ENCODE results near the gene OPCML. TPM values are rescaled to one million over a fixed set of nuclear protein-coding genes. Genes with fewer than 3 reads are reported as not detected.

Gene OPCML
- total RNA-seq, 3 donors from 2014 or later: not detected

DNA sequence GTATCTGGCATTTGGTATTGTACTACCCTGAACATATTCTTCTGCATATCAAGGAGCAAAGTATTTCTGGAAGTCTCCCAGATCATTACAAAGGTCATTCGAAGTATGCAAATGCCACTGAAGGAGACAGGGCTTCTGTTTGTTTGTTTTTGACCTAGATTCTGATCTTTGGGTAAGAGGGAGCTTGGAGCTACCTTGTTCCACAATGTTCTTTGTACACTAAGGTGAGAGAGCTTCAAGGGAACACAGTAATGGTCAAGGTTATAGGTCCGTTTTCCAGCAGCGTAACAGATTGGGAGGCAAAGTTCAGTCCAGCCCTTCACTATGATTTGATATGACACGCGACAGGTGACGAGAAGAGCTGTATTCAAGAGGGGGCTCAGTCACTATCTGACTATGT, 10.0 kb downstream of the OPCML start:
- H3K27me3 Mint-ChIP-seq (ENCODE audit: low read depth): peaks cover 2% of the 10 kb centered on the region
- no peak for ATAC-seq
- DNase-seq: no peak
- no peak overlapping the region for H3K4me3 Mint-ChIP-seq
- no peaks in the 10 kb centered on the region for H3K36me3 Mint-ChIP-seq (ENCODE audit: insufficient read depth)
- H3K4me1 Mint-ChIP-seq (ENCODE audit: low read depth): no peaks in the 10 kb centered on the region
- H3K9me3 Mint-ChIP-seq: peaks cover 3% of the 10 kb centered on the region

DNA sequence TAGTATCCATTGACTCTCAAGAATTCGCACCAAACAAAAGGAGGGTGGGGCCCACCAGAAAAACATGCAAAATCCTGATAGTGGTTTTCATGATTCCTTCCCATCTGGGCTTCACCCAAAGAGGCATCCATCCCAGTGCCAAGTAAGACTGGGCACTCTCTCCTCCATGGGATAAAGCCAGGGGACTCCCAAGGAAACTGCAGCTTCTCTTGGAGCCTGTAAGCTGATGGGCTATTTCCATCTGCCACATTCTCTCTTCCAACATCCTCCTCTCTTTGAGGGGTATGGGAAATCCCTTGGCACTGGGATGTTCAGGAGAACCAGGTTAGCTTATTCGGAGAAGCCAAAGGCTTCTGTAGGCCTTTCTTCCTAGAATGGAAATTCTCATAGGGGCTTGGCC, 10.8 kb downstream of the OPCML start:
- no peak for ATAC-seq
- H3K9me3 Mint-ChIP-seq: peaks cover 3% of the 10 kb centered on the region
- no peak overlapping the region for H3K4me3 Mint-ChIP-seq

DNA sequence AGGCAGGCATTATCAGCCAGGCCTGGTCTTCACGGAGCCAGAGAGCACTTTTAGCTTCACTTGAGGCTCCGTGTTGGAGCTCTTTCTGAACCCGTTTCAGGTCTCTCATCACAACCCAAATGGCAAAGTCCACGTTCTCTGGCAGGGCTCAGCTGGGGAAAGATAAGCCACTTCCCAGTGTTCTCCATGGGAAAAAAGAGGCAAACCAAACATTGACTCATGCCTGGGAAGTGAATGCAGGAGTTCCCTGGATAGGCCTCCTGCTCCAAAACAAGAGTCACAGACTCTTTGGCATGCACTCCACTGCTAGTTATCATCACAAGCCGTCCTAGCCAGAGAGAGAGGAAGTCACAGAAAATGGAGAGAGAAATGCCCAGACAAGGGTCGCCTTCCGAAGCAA, 11.6 kb downstream of the OPCML start:
- Mint-ChIP-seq H3K9me3 (peaks cover 3% of the 10 kb centered on the region), H3K4me3 (no peak overlapping the region), H3K36me3 (ENCODE audit: insufficient read depth) (no peaks in the 10 kb centered on the region), H3K27me3 (ENCODE audit: low read depth) (peaks cover 2% of the 10 kb centered on the region), H3K4me1 (ENCODE audit: low read depth) (no peaks in the 10 kb centered on the region)
- DNase-seq: no peak
- ATAC-seq: no peak

More for the DNA sequence above, 10.8 kb downstream of the OPCML start:
- no peak for DNase-seq
- Mint-ChIP-seq H3K27me3 (ENCODE audit: low read depth) (peaks cover 2% of the 10 kb centered on the region), H3K36me3 (ENCODE audit: insufficient read depth) (no peaks in the 10 kb centered on the region), H3K4me1 (ENCODE audit: low read depth) (no peaks in the 10 kb centered on the region)

DNA sequence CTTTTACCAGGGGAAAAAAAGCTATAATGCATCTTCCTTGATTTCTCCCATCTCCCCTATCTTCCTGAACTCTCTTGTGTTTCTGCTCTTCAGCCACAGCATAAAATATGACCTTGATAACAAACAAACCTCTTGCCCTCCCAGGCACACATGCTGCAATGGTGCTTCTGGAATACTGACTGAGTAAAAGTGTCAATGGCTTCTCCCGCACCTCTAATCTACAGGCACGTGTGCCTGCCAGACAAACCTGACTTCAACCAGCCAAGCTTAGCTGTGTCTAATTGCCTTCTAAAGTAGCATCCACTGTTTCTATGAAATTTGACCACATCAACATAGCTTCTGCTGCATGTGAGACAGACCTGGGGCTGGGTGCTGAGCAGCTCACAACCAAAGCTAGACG, 12.7 kb downstream of the OPCML start:
- H3K9me3 Mint-ChIP-seq: peaks cover 3% of the 10 kb centered on the region
- no peaks in the 10 kb centered on the region for H3K36me3 Mint-ChIP-seq (ENCODE audit: insufficient read depth)
- no peak overlapping the region for H3K4me3 Mint-ChIP-seq
- no peak for DNase-seq
- no peaks in the 10 kb centered on the region for H3K4me1 Mint-ChIP-seq (ENCODE audit: low read depth)
- peaks cover 2% of the 10 kb centered on the region for H3K27me3 Mint-ChIP-seq (ENCODE audit: low read depth)
- no peak for ATAC-seq

DNA sequence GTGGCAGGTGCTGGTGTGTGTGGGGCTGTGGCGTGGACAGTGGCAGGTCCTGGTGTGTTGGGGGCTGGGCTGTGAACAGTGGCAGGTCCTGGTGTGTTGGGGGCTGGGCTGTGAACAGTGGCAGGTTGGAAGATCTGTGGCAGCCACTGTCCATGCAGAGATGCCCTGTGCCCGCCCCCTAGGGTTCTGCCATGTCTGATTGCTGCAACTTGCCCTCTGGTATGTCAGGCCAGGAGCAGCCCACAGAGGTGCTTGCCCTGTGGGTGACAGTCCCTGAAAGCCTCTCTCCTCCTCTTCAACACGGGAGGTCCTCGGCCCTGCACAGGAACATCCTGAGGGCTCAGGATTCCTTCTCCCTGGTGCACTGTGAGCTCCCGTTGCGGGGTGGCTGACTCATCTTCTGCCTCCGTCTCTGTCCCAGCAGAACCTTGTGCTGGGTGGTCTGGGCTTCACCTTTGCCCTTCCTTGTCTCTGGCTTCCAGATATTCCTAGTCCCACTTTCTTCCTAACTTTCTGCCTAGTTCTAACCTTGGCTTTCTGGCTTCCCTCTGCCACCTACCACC, 13.5 kb downstream of the OPCML start:
- Mint-ChIP-seq H3K4me1 (ENCODE audit: low read depth) (no peaks in the 10 kb centered on the region), H3K4me3 (no peak overlapping the region), H3K9me3 (peaks cover 3% of the 10 kb centered on the region), H3K27me3 (ENCODE audit: low read depth) (peaks cover 2% of the 10 kb centered on the region), H3K36me3 (ENCODE audit: insufficient read depth) (no peaks in the 10 kb centered on the region)
- no peak for ATAC-seq
- no peak for DNase-seq

DNA sequence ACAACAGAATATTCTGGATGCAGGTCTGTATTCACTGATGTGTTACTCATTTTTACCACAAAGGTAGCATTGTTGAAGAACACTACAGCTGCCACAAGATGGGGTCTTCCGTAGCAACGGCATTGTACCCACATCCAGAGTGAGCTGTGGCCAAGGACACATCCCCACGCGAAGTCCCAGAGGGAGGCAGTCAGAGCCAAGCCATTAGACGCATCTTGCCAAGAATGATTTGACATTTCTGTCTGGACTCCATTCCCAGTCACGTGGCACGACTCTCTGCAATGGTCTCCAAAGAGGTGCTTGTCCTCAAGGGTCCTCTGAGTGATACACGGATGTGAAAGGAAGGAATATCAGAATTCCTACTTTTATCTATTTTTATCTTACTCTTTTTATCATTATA, 15.5 kb downstream of the OPCML start:
- Mint-ChIP-seq H3K27me3 (ENCODE audit: low read depth) (peaks cover 2% of the 10 kb centered on the region), H3K4me1 (ENCODE audit: low read depth) (no peaks in the 10 kb centered on the region), H3K36me3 (ENCODE audit: insufficient read depth) (no peaks in the 10 kb centered on the region), H3K4me3 (no peak overlapping the region), H3K9me3 (peaks cover 3% of the 10 kb centered on the region)
- DNase-seq (no peak), ATAC-seq (no peak)

DNA sequence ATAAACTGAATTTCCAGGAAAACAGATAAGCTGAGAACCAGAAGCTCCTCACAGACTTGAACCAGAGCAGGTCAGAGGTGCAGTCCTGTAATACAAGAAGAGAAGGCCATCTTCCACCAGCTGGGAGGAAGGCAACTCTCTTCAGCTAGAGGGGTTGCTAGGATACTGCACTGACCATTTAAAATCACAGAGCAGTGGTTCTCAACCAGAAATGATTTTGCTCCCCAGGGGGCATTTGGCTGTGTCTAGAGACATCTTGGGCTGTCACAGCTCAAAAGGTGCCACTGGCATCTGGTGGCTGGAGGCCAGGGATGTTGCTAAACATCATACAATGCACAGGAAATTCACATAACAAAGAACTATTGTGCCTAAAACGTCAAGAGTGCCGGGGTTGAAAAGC, 17.2 kb downstream of the OPCML start:
- H3K36me3 Mint-ChIP-seq (ENCODE audit: insufficient read depth): no peaks in the 10 kb centered on the region
- peaks cover 3% of the 10 kb centered on the region for H3K9me3 Mint-ChIP-seq
- H3K4me1 Mint-ChIP-seq (ENCODE audit: low read depth): no peaks in the 10 kb centered on the region
- ATAC-seq: no peak
- peaks cover 2% of the 10 kb centered on the region for H3K27me3 Mint-ChIP-seq (ENCODE audit: low read depth)
- DNase-seq: no peak
- no peak overlapping the region for H3K4me3 Mint-ChIP-seq

DNA sequence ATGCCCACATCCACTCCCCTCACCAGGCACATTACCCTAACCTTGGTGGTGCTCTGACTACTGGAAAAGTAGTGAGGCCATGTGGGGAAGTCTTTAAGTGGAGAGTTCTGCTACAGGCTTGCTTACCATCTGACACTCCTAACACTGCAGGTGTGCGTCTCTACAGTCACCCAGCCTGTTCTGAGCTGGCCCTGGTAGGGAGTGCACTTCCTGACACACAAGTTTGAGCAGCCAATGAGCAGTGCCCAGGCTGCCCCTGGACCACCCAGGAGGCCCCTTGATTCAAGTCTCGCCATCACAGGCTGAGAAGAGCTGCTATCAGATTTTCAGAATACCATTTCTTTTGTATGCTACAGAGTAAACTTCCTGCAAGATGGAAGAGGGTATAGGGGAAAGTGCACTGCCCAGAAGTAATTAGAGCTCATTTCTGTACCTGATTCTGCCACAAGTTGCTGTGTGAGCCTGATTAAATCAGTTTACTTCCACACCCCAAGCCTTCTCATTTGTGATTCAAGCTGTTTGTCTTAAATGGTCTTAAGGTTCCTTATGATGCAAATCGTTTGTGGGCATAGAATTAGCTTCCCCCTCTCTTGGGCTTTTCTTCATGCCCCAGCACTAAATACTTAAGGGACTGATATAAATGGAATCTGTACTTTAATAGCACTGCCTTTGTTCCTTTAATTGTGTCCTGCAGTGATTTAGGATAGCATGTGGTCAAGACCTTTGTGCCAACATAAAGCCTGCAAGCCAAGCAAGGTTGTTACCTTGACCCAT, 22.2 kb downstream of the OPCML start:
- Mint-ChIP-seq H3K9me3 (no peaks in the 10 kb centered on the region), H3K36me3 (ENCODE audit: insufficient read depth) (no peaks in the 10 kb centered on the region), H3K27me3 (ENCODE audit: low read depth) (no peaks in the 10 kb centered on the region), H3K4me1 (ENCODE audit: low read depth) (no peaks in the 10 kb centered on the region), H3K4me3 (no peak overlapping the region)
- ATAC-seq (no peak), DNase-seq (no peak)

DNA sequence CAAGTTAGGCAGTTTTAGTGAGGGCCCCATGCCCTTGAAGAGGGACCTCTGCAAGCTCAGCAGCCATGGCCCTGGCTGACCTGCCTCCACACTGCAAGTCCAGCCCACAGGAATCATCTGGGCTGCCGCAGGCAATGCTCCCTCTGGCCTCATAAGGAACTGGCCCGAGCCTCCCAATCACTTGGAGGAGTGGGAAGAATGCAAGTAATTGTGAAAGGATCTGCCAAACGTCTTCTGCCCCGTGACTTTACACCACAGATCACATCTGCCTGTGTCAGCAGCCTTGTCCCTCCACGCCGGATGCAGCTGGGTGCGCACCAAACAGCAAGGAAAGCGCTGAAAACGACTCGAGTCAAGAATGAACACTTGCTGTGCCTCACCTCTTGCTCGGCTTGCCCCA, 23.8 kb downstream of the OPCML start:
- Mint-ChIP-seq H3K27me3 (ENCODE audit: low read depth) (no peaks in the 10 kb centered on the region), H3K4me3 (no peak overlapping the region), H3K36me3 (ENCODE audit: insufficient read depth) (no peaks in the 10 kb centered on the region), H3K9me3 (no peaks in the 10 kb centered on the region), H3K4me1 (ENCODE audit: low read depth) (no peaks in the 10 kb centered on the region)
- no peak for DNase-seq
- no peak for ATAC-seq

DNA sequence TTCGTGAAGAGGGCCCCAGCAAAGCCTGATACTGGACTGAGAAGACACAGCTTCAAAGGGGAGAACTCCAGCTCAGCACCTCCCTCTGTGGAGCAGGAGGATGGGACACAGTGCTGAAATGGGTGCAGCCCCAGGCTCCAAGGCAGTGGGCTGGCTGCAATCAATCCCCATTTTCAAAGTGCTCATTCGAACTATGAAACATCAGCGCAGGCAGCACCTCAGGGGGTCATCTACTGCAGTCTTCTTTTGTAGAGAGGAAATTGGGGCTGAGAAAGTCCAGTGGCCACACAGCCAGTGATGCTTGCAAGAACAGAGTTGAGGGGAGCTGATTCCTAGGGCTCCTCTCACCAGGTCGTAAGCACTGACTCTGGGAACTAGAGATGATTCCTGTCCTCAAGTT, 25.1 kb downstream of the OPCML start:
- Mint-ChIP-seq H3K27me3 (ENCODE audit: low read depth) (no peaks in the 10 kb centered on the region), H3K4me3 (no peak overlapping the region), H3K36me3 (ENCODE audit: insufficient read depth) (no peaks in the 10 kb centered on the region), H3K9me3 (no peaks in the 10 kb centered on the region), H3K4me1 (ENCODE audit: low read depth) (no peaks in the 10 kb centered on the region)
- DNase-seq (no peak), ATAC-seq (no peak)

DNA sequence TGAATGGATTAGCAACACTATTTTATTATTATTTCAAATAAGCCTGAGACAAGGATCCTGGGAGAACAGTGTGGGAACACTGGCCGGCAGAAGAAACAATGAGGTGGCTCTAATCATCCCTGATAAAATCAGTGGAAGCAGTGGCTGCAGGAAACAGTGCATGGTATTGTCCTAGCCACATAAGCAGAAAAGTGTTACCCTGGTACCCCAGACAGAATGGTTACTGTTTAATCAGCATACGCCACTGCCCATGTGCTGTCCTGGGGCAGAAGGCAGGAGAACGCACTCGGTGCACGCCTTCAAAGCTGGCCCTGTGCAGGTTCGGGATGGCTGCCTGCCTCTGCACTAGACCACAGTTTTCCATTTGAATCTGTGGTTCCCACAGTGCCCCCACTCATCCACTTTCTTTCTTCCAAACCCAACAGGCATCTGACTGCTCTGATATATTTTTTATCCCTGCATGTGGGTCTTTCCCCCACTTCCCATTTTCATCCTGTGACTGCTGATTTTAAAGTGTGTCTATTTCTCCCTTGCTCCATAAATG, 25.7 kb downstream of the OPCML start:
- Mint-ChIP-seq H3K36me3 (ENCODE audit: insufficient read depth) (no peaks in the 10 kb centered on the region), H3K27me3 (ENCODE audit: low read depth) (no peaks in the 10 kb centered on the region), H3K4me3 (no peak overlapping the region), H3K4me1 (ENCODE audit: low read depth) (no peaks in the 10 kb centered on the region), H3K9me3 (no peaks in the 10 kb centered on the region)
- no peak for DNase-seq
- ATAC-seq: no peak

DNA sequence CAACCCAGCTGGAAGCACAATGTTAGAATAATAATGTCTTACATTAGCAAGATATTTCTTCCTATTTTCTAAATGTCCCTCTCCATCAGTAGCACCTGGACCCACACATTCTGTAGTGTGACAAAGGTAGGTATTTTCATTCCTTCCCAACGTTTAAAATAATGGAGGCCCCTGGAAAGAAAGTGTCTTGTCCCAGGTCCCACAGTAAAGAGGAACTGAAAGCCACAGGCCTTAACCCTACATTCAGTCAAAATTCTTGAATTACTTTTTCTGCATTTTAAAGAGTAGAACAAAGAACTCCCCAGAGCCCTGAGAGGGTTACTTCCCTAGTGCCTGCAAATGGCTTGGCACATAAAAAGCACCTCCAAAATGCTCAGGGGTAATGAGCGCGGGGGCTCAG, 26.3 kb downstream of the OPCML start:
- Mint-ChIP-seq H3K27me3 (ENCODE audit: low read depth) (no peaks in the 10 kb centered on the region), H3K9me3 (no peaks in the 10 kb centered on the region), H3K36me3 (ENCODE audit: insufficient read depth) (no peaks in the 10 kb centered on the region), H3K4me3 (no peak overlapping the region), H3K4me1 (ENCODE audit: low read depth) (no peaks in the 10 kb centered on the region)
- DNase-seq (no peak), ATAC-seq (no peak)

DNA sequence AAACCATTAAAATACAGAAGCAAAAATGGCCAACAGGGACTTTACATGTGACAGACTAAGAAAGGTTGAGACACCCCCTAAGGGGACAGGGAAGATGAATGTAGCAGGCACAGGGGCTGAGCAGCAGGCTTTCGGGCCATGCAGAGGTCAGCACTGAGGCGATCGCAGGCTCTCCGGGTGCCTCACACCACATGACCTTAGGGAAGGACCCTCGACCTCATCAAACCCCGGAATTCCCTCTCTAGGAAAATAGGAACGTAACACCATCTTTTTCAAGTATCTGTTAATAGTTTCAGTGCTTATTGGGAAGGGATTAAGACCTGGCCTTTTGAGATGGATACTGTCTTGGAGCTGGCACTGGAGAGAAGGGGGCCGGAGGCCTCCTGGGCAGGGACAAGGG, 27.4 kb downstream of the OPCML start:
- Mint-ChIP-seq H3K4me3 (no peak overlapping the region), H3K4me1 (ENCODE audit: low read depth) (no peaks in the 10 kb centered on the region), H3K36me3 (ENCODE audit: insufficient read depth) (no peaks in the 10 kb centered on the region), H3K27me3 (ENCODE audit: low read depth) (no peaks in the 10 kb centered on the region), H3K9me3 (no peaks in the 10 kb centered on the region)
- DNase-seq (no peak), ATAC-seq (no peak)

DNA sequence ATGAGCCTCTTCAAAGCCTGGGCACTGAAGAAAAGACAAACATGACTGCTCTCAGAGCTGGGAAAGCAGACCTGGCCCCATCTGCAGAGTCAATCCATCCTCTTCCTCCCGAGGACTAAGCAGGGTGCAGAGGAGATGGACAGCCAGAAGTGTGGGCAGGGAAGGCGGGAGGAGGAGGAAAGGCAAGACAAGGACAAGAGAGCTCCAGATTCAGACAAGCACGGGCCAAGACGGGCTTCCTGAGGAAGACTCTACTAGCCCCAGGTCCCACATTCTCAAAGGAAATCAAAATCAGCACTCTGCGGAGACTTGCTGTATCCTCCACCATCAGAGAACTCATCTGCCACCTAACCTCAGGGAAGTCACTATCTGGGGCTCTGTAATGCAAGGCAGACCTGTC, 28.5 kb downstream of the OPCML start:
- Mint-ChIP-seq H3K36me3 (ENCODE audit: insufficient read depth) (no peaks in the 10 kb centered on the region), H3K9me3 (no peaks in the 10 kb centered on the region), H3K27me3 (ENCODE audit: low read depth) (no peaks in the 10 kb centered on the region), H3K4me1 (ENCODE audit: low read depth) (no peaks in the 10 kb centered on the region), H3K4me3 (no peak overlapping the region)
- ATAC-seq: no peak
- DNase-seq: no peak

DNA sequence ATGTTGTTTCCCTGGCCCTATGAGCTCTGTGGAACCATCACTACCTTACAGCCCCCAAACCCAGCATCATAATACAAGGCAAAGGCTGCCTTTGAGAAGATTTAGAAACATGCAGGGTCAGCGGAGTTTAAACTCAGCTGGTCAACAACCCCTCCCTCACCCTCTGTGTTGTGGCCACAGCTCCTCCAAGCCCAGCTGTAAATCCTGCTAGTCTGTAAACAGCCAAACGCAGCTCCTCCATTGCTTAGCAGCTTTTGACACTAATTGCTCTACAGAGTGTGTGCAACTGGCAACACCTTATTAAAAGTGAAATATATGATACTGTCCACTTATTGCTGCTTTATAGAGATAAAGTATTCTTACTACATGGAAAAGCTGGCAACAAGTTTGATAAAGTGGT, 29.1 kb downstream of the OPCML start:
- Mint-ChIP-seq H3K4me1 (ENCODE audit: low read depth) (no peaks in the 10 kb centered on the region), H3K4me3 (no peak overlapping the region), H3K36me3 (ENCODE audit: insufficient read depth) (no peaks in the 10 kb centered on the region), H3K9me3 (no peaks in the 10 kb centered on the region), H3K27me3 (ENCODE audit: low read depth) (no peaks in the 10 kb centered on the region)
- no peak for ATAC-seq
- DNase-seq: no peak
